Fibroblast of pulmonary artery (primary cell): ENCODE results near the gene NRF1.

Experiments
- DNase-seq: peaks from one replicate; pipeline ENCODE4 v3.0.0-alpha.2; 2010; ENCODE audit warnings: low read depth
- H3K4me3 ChIP-seq: replicated peaks from 2 replicates; pipeline ENCODE4 v1.5.1; 2011; ENCODE audit warnings: low read depth, mild to moderate bottlenecking, control low read depth, low read length, moderate library complexity
- TF ChIP-seq, protein P1 (sequence below): IDR thresholded peaks from 2 replicates; pipeline ENCODE4 v1.5.1; 2011; ENCODE audit warnings: mild to moderate bottlenecking, control low read depth, low read length, inconsistent platforms; ENCODE audit errors: missing control alignments

The NRF1 gene

DNA sequence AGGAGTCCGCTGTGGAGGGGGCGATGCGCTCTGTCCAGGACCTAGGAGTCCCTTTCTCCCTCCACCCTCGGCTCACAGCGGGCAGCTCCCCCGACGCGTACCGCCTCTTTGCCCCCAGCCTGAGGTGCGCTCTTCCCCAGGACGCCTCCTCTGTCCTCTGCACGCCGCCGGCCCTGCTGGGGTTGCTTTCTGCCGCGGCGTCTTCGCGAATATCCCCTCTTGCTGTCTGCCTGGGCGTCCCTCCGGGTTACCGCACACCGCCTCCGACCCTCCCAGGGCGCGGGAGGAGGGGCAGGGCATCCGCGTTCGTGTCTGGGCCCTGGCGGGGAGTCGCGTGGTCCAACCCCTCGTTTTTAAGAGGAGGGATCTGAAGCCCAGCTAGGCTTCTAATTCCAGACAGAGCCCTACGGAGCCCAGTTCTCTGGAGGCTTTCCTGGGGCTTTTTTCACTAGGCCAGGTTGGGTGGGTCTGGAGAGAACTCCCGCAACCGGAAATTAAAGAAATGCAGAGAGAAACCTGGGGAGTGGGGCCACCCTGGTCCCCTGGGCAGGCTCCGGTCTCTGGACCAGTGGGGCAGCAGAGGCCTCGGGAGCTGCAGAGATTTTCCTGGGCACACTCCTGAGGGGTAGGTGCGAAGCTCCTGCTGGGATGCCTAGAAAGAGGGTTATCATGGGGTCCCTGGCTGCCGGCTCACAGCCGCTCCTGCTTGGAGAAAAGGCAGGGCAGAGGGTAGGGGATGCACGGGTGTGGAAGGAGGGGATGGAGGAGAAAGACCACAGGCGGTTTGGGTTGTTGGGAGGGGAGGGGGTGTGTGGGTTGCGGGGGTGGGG lies 174.4 kb downstream of the NRF1 start:
- no peak for DNase-seq
- H3K4me3 ChIP-seq: no peak overlapping the region
- TF ChIP-seq, protein P1, sequence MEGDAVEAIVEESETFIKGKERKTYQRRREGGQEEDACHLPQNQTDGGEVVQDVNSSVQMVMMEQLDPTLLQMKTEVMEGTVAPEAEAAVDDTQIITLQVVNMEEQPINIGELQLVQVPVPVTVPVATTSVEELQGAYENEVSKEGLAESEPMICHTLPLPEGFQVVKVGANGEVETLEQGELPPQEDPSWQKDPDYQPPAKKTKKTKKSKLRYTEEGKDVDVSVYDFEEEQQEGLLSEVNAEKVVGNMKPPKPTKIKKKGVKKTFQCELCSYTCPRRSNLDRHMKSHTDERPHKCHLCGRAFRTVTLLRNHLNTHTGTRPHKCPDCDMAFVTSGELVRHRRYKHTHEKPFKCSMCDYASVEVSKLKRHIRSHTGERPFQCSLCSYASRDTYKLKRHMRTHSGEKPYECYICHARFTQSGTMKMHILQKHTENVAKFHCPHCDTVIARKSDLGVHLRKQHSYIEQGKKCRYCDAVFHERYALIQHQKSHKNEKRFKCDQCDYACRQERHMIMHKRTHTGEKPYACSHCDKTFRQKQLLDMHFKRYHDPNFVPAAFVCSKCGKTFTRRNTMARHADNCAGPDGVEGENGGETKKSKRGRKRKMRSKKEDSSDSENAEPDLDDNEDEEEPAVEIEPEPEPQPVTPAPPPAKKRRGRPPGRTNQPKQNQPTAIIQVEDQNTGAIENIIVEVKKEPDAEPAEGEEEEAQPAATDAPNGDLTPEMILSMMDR: no peak

DNA sequence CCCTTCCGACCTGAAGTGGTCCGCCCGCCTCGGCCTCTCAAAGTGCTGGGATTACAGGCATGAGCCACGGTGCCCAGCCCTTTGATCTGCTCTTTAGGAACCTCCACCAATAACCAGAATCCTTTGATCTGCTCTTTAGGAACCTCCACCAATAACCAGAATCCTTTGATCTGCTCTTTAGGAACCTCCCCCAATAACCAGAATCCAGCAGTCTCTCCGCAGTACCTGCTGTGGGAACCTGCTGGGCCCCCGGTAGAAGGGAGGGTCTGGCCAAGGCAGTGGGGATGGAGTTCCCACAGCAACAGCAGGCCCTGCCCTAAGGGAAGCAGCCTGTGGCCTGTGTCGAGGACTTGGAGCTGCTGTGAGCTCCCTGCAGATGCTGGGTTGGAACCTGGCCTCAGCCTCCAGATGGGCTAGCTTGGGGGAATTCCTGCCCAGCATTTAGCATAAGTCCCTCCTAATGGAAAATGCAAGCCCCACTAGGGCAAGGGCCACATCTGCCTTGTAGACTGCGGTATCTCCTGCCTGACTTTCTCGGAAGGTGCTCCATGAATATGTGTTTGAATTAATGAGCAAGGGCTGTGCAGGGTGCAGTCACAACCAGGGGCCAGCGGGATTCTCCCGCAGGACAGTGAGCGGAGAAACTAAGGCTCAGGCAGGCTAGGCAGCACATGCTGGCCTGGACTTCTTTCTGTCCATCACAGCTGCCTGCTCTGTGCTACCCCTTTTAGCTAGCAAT lies 175.5 kb downstream of the NRF1 start:
- TF ChIP-seq, protein P1: no peak
- no peak for DNase-seq
- no peak overlapping the region for H3K4me3 ChIP-seq

DNA sequence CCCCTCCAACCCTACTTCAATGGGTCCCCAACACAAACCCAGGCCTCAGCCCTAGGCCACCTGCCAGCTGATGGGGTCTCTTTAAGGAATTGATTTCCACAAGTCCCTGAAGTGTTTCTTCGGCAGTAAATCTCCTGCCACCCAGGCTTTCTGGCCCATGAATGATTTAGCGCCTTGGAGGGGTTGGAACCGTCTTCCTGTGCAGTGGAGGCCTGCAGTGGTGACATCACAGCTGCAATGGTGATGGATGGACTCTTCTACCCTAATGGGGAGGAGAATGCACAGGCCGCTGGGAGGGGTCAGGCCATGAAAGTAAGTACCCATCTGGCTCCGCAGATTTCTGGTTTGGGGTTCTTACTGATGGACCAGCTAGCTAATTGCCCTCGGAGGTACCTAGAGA lies 177.5 kb downstream of the NRF1 start:
- DNase-seq: no peak
- no peak overlapping the region for H3K4me3 ChIP-seq
- TF ChIP-seq, protein P1: no peak

DNA sequence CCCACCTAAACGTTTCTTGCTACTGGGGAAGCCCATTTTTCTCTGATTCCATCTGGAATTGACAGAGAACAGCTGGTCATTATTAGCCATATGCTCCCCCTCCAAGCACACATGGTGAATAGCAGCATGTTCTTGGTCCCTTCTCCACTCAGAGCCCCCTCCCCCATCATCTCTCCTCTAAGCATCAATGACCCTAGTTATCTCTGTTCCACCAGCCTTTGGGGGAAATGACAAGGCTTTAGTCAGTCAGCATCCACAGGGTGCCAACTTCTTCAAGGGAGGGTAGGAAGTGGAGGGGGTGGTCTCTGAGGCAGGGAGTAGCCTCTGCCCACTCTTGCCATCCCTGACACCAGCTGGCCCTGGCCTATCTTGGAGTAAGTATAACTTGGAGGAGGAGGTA lies 178.1 kb downstream of the NRF1 start:
- TF ChIP-seq, protein P1: no peak
- H3K4me3 ChIP-seq: no peak overlapping the region
- no peak for DNase-seq

DNA sequence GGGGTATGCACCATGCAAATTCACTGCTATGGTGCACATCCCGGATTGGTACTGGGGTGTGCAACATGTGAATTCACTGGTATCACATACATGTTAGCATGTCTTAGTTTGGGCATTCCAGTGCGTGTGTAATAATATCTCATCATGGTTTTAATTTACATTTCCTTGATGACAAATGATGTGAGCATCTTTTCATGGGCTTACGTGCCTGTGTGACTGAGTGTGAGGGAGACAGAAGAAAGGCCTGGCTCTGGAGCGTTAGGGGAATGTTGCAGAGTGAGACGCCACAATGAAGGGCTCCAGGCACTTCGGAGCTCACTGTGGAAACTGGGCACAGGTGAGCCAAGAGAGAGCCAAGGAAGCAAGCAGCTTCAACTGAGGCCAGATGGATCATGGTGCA lies 178.6 kb downstream of the NRF1 start:
- H3K4me3 ChIP-seq: no peak overlapping the region
- TF ChIP-seq, protein P1: no peak
- DNase-seq: no peak

DNA sequence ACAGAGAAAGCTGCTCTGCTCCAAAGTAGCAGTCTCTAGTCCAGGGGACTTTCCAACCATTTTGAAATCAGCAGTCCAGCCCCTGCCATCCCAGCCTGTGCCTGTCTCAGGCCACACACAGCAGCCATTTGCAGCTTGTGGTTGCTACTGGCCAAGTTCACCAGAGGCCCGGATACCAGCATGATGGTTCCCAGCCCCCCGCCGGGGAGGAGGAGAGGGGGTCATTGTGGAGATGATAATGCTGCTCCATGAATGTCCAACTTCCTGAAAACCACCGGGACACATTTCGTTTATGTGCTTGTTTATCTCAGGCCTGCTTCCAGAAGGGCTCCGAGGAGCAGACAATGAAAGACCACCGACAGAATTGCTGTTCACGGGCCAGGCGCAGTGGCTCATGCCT lies 181.2 kb downstream of the NRF1 start:
- no peak overlapping the region for H3K4me3 ChIP-seq
- DNase-seq: peak; percentile 11
- TF ChIP-seq, protein P1: no peak
